Transverse colon (tissue), 4 donors: ENCODE measurements around the gene IQSEC3. TPM values are rescaled to one million over a fixed set of nuclear protein-coding genes. Genes with fewer than 3 reads are reported as not detected.

ENCODE experiments used
- DNase-seq: peaks from one replicate; pipeline ENCODE4 v3.0.0-alpha.2; 2019
- H3K27ac ChIP-seq, 4 donors: fragments of 200-600 bp; sonication (generic); 2 replicates each; pipeline ENCODE4 v1.5.1; 2016 to 2018; ENCODE audit warnings: inconsistent platforms in 4 of 4
- H3K27me3 ChIP-seq: fragments of 200-600 bp; sonication (generic); 2 replicates; pipeline ENCODE4 v1.5.1; 2017; ENCODE audit warnings: inconsistent platforms
- H3K36me3 ChIP-seq, 4 donors: fragments of 200-600 bp; sonication (generic); 2 replicates each; pipeline ENCODE4 v1.5.1; 2017 to 2019; ENCODE audit warnings: inconsistent platforms in 4 of 4
- H3K4me1 ChIP-seq, 4 donors: fragments of 200-600 bp; sonication (generic); 2 replicates each; pipeline ENCODE4 v1.5.1; 2017 to 2020; ENCODE audit warnings: inconsistent platforms in 4 of 4
- H3K4me3 ChIP-seq, 4 donors: fragments of 200-600 bp; sonication (generic); 1 replicate in 1 of 4; 2 replicates in 3 of 4; pipeline versions ENCODE4 v1.5.1 to v1.6.1; 2017 to 2019; ENCODE audit warnings: inconsistent platforms in 4 of 4
- H3K9me3 ChIP-seq, 2 donors: fragments of 200-600 bp; sonication (generic); 2 replicates each; pipeline ENCODE4 v1.5.1; 2017 to 2019; ENCODE audit warnings: inconsistent platforms in 2 of 2
- CTCF ChIP-seq, 5 experiments: fragments of 200-600 bp in 3 of 5; fragments of 450-650 bp in 2 of 5; sonication (generic) in 3 of 5; IDR thresholded peaks; 1 replicate in 2 of 5; 2 replicates in 3 of 5; pipeline ENCODE4 v1.5.1; 2016 to 2017; ENCODE audit warnings: antibody characterized with exemption in 5 of 5, inconsistent platforms in 3 of 5, mild to moderate bottlenecking in 2 of 5, moderate library complexity in 1 of 5
- EP300 ChIP-seq: sonication (generic); formaldehyde crosslinking; IDR thresholded peaks from one replicate; pipeline ENCODE4 v1.6.1; 2017; ENCODE audit warnings: antibody characterized with exemption, low read depth
- POLR2A ChIP-seq: fragments of 450-650 bp; IDR thresholded peaks from one replicate; pipeline ENCODE4 v1.6.1; 2016; ENCODE audit warnings: antibody characterized with exemption, mild to moderate bottlenecking, moderate library complexity
- POLR2AphosphoS5 ChIP-seq, 3 donors: sonication (generic); formaldehyde crosslinking; IDR thresholded peaks; one replicate each; pipeline ENCODE4 v1.6.1; 2016; ENCODE audit warnings: antibody characterized with exemption in 3 of 3
- WGBS, 2 donors: methylation state at CpG; one replicate each; pipeline ENCODE4 v1.1.5; 2018; ENCODE audit warnings: low coverage in 1 of 2; 5-methylcytosine and 5-hydroxymethylcytosine counted together
- in situ Hi-C, 4 donors: fragments of 200-750 bp; cut with MboI; loops; one replicate each; pipeline versions ENCODE4 v1.15.0 to v1.15.1; 2017; ENCODE audit warnings: low sequenced_read_pairs in 3 of 4, low pct_ligation_motif_present in 1 of 4, low pct_unique_long_range_greater_than_20kb in 1 of 4
- intact Hi-C: fragments of 100-400 bp; cut with DNase I; formaldehyde crosslinking; loops from one replicate; pipeline ENCODE4 v1.15.1; 2023; ENCODE audit warnings: low total_unique reads
- total RNA-seq, 4 donors: library from RNA; depleted of rRNA; stranded (reverse); fragments of >200 nt; gene quantifications; one replicate each; pipeline ENCODE4 v1.1.0, GENCODE V29; 2016

Gene IQSEC3
- total RNA-seq, 4 donors from 2014 or later: 0.16 to 35.4 (median 0.27) TPM; not detected in 1

- TF ChIP-seq POLR2A (no peak), EP300 (no peak), CTCF (IDR thresholded peaks at IDR 0.05) (no peak), POLR2AphosphoS5 (IDR thresholded peaks at IDR 0.05) (no peak)
- in situ Hi-C loops: no loop called here
- 78 to 85% methylated on average over 13 to 19 of the region's 19 CpGs for WGBS, 2 donors
These were observed 49.7 kb downstream of the IQSEC3 start for GRCh38 chr12:115960-116915.

GRCh38 chr12:117311-117710 is 50.7 kb downstream of the IQSEC3 start:
- WGBS, 2 donors: 72 to 90% methylated on average over 4 to 7 of the region's 7 CpGs
- H3K4me1 ChIP-seq: no peaks in the 10 kb centered on the region
- intact Hi-C loops (no loop called here), in situ Hi-C loops (no loop called here)
- no peaks in the 10 kb centered on the region for H3K36me3 ChIP-seq
- H3K27ac ChIP-seq: no peak overlapping the region
- DNase-seq: no peak
- no peak for TF ChIP-seq POLR2AphosphoS5 (IDR thresholded peaks at IDR 0.05)
- peaks cover 7% of the 10 kb centered on the region for H3K27me3 ChIP-seq
- no peak overlapping the region for H3K4me3 ChIP-seq
- H3K9me3 ChIP-seq: no peaks in the 10 kb centered on the region

More at GRCh38 chr12:115960-116915, 49.7 kb downstream of the IQSEC3 start:
- intact Hi-C loops: no loop called here
- no peaks in the 10 kb centered on the region for H3K36me3 ChIP-seq
- H3K27me3 ChIP-seq: peaks cover 7% of the 10 kb centered on the region
- H3K9me3 ChIP-seq: no peaks in the 10 kb centered on the region
- DNase-seq: no peak
- no peak overlapping the region for H3K4me3 ChIP-seq
- H3K27ac ChIP-seq: no peak overlapping the region
- no peaks in the 10 kb centered on the region for H3K4me1 ChIP-seq

- no peak for DNase-seq
- no peaks in the 10 kb centered on the region for H3K4me1 ChIP-seq
- H3K27me3 ChIP-seq: peaks cover 7% of the 10 kb centered on the region
- no peaks in the 10 kb centered on the region for H3K9me3 ChIP-seq
- intact Hi-C loops (no loop called here), in situ Hi-C loops (no loop called here)
- no peaks in the 10 kb centered on the region for H3K36me3 ChIP-seq
- H3K4me3 ChIP-seq: no peak overlapping the region
- no peak for TF ChIP-seq EP300
- no peak for TF ChIP-seq POLR2A
- no peak for TF ChIP-seq CTCF (IDR thresholded peaks at IDR 0.05)
- no peak for TF ChIP-seq POLR2AphosphoS5 (IDR thresholded peaks at IDR 0.05)
- WGBS, 2 donors: 83% methylated on average over 8 of the region's 8 CpGs; no CpG with 5 or more reads in 1 of the 2 donors
- H3K27ac ChIP-seq: no peak overlapping the region
These were observed 51.3 kb downstream of the IQSEC3 start for GRCh38 chr12:117816-118345.

GRCh38 chr12:118591-118990 is 52.0 kb downstream of the IQSEC3 start:
- Histone ChIP-seq H3K36me3 (no peaks in the 10 kb centered on the region), H3K4me1 (no peaks in the 10 kb centered on the region), H3K27me3 (peaks cover 7% of the 10 kb centered on the region), H3K9me3 (no peaks in the 10 kb centered on the region), H3K4me3 (no peak overlapping the region), H3K27ac (no peak overlapping the region)
- intact Hi-C loops: no loop called here
- no peak for TF ChIP-seq CTCF (IDR thresholded peaks at IDR 0.05)
- no peak for TF ChIP-seq POLR2AphosphoS5 (IDR thresholded peaks at IDR 0.05)
- no peak for TF ChIP-seq POLR2A
- TF ChIP-seq EP300: no peak
- DNase-seq: no peak
- in situ Hi-C loops: no loop called here
- WGBS, 2 donors: 50% methylated on average over 4 of the region's 4 CpGs; no CpG with 5 or more reads in 1 of the 2 donors
